K562 (cell line): ENCODE data around the gene SNX25.
"Not testable (repeated sequence)": the region's sequence is repeated elsewhere in the genome, so short reads cannot be mapped to it uniquely, and the experiment has no call there.

ENCODE experiments used
- ATF1 ChIP-seq, 2 experiments: fragments of 450-650 bp in 1 of 2; IDR thresholded peaks; 2 replicates each; pipeline ENCODE4 v1.6.1; 2016; ENCODE audit warnings: missing compliant biosample characterization in 1 of 2, missing genetic modification characterization in 1 of 2
- CLOCK ChIP-seq: fragments of 250-450 bp; sonication (Bioruptor Pico); IDR thresholded peaks from 2 replicates; pipeline ENCODE4 v1.4.0; 2020; ENCODE audit warnings: mild to moderate bottlenecking, moderate library complexity, borderline replicate concordance
- CTCF ChIP-seq, 3 experiments: IDR thresholded peaks in 2 of 3; conservative IDR thresholded peaks in 1 of 3; 2 replicates each; pipeline ENCODE4 v1.5.1; 2011 to 2012; ENCODE audit warnings: low read length in 3 of 3, mild to moderate bottlenecking in 3 of 3, control low read depth in 2 of 3, improper control_type of control experiment in 1 of 3, inconsistent platforms in 1 of 3, low read depth in 1 of 3, mixed read lengths in 1 of 3, moderate library complexity in 1 of 3; ENCODE audit not compliant: insufficient read depth in 2 of 3
- E4F1 ChIP-seq: fragments of 250-450 bp; sonication (Bioruptor Pico); IDR thresholded peaks from 2 replicates; pipeline ENCODE4 v1.5.0; 2021; ENCODE audit warnings: mild to moderate bottlenecking, borderline replicate concordance
- EZH2 ChIP-seq: IDR thresholded peaks from 2 replicates; pipeline ENCODE4 v1.6.1; 2012; ENCODE audit warnings: low read depth, mild to moderate bottlenecking, inconsistent platforms, low read length, borderline replicate concordance
- FIP1L1 ChIP-seq: fragments of 200-400 bp; formaldehyde crosslinking; IDR thresholded peaks from 2 replicates; pipeline ENCODE4 v1.6.1; 2018; ENCODE audit warnings: mild to moderate bottlenecking, low read depth, low read length; ENCODE audit not compliant: poor library complexity, severe bottlenecking
- FOXK1 ChIP-seq: sonication (generic); formaldehyde crosslinking; IDR thresholded peaks from 2 replicates; pipeline ENCODE4 v1.8.0; 2022; ENCODE audit warnings: missing genetic modification reagents, mild to moderate bottlenecking, borderline replicate concordance
- MAFF ChIP-seq: IDR thresholded peaks from 2 replicates; pipeline ENCODE4 v1.6.1; 2012; ENCODE audit warnings: low read length, improper control_type of control experiment
- MTA3 ChIP-seq: fragments of 450-650 bp; formaldehyde crosslinking; IDR thresholded peaks from 2 replicates; pipeline ENCODE4 v1.6.1; 2017; ENCODE audit warnings: mild to moderate bottlenecking, borderline replicate concordance
- RAD21 ChIP-seq, 2 experiments: fragments of 250-450 bp in 1 of 2; fragments of 450-650 bp in 1 of 2; sonication (Bioruptor Pico) in 1 of 2; formaldehyde crosslinking in 1 of 2; IDR thresholded peaks in 1 of 2; conservative IDR thresholded peaks in 1 of 2; 2 replicates each; pipeline versions ENCODE4 v1.4.0 to v1.8.0; 2020 to 2022; ENCODE audit warnings: mild to moderate bottlenecking in 2 of 2, moderate library complexity in 1 of 2
- ZNF134 ChIP-seq: fragments of 250-450 bp; sonication (Bioruptor Pico); conservative IDR thresholded peaks from 2 replicates; pipeline ENCODE4 v1.4.0; 2020
- ZZZ3 ChIP-seq: fragments of 450-650 bp; IDR thresholded peaks from 2 replicates; pipeline ENCODE4 v1.6.1; 2016; ENCODE audit warnings: antibody characterized with exemption, mild to moderate bottlenecking, moderate library complexity

GRCh38 chr4:185198189-185198588 is 11.2 kb upstream of the SNX25 start:
- TF ChIP-seq MTA3; FOXK1 (CRISPR knock-in tag); EZH2; MAFF; ZZZ3; FIP1L1; CLOCK; ZNF134; RAD21 (CRISPR knock-in tag; conservative IDR thresholded peaks at IDR 0.05 in 1 of 2, IDR thresholded peaks at IDR 0.05 in 1 of 2); E4F1 (CRISPR knock-in tag); ATF1 (CRISPR knock-in tag; IDR thresholded peaks at IDR 0.05); ATF1 (tag; IDR thresholded peaks at IDR 0.05); CTCF (IDR thresholded peaks at IDR 0.05 in 2 of 3, conservative IDR thresholded peaks at IDR 0.05 in 1 of 3; ENCODE audit: insufficient read depth in 2 of 3, low read depth in 1 of 3, low read length in 3 of 3): not testable (repeated sequence)
